HL-60 (cell line): ENCODE data around the gene AGR2.

ENCODE experiments used
- DNase-seq, 2 experiments: peaks; one replicate each; pipeline ENCODE4 v3.0.0-alpha.2; 2010 to 2020; ENCODE audit warnings: low read depth in 1 of 2, low spot score in 1 of 2
- H3K27ac ChIP-seq: fragments of 250-450 bp; sonication (Bioruptor Pico); replicated peaks from 2 replicates; pipeline ENCODE4 v1.5.1; 2020; ENCODE audit warnings: mild to moderate bottlenecking, moderate library complexity
- H3K27me3 ChIP-seq: fragments of 250-450 bp; sonication (Bioruptor Pico); 2 replicates; pipeline ENCODE4 v1.5.1; 2021; ENCODE audit warnings: mild to moderate bottlenecking, moderate library complexity; ENCODE audit not compliant: insufficient read depth, poor library complexity, severe bottlenecking
- H3K4me3 ChIP-seq: replicated peaks from 2 replicates; pipeline ENCODE4 v1.5.1; 2011; ENCODE audit warnings: mild to moderate bottlenecking, control low read depth, low read length; ENCODE audit not compliant: insufficient read depth
- GABPA ChIP-seq: IDR thresholded peaks from 2 replicates; pipeline ENCODE4 v1.6.1; 2012; ENCODE audit warnings: low read depth
- POLR2AphosphoS5 ChIP-seq: IDR thresholded peaks from 2 replicates; pipeline ENCODE4 v1.6.1; 2012; ENCODE audit warnings: low read depth
- SPI1 ChIP-seq: IDR thresholded peaks from 2 replicates; pipeline ENCODE4 v1.6.1; 2012; ENCODE audit warnings: low read depth, mild to moderate bottlenecking, borderline replicate concordance
- TF ChIP-seq, protein P1 (sequence below): IDR thresholded peaks from one replicate; pipeline ENCODE4 v1.5.1; 2011; ENCODE audit warnings: low read length, control low read depth, inconsistent platforms; ENCODE audit not compliant: insufficient read depth
- TF ChIP-seq, protein P2 (sequence below): IDR thresholded peaks from 2 replicates; pipeline ENCODE4 v1.6.1; 2012; ENCODE audit warnings: low read depth; ENCODE audit not compliant: insufficient replicate concordance

AGR2 gene

DNA sequence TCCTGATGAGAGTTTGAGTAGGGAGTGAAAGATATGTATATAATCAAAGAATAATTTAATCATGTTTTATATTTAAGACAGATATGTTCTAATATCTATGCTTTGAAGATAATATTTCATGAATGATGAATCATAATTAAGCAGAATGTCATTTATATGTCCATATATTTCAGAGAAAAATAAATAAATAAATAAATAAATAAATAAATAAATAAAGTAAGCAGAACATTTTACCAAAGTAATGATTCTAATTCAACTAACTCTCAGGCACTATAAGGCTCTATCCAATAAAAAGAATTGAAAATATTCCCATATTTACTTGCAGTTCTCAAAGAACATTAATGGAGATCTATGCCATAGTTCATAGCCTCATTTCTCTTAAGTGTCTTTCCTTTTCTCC is 40.9 kb upstream of the AGR2 start:
- TF ChIP-seq GABPA (no peak), SPI1 (no peak), POLR2AphosphoS5 (no peak)
- TF ChIP-seq, protein P1, sequence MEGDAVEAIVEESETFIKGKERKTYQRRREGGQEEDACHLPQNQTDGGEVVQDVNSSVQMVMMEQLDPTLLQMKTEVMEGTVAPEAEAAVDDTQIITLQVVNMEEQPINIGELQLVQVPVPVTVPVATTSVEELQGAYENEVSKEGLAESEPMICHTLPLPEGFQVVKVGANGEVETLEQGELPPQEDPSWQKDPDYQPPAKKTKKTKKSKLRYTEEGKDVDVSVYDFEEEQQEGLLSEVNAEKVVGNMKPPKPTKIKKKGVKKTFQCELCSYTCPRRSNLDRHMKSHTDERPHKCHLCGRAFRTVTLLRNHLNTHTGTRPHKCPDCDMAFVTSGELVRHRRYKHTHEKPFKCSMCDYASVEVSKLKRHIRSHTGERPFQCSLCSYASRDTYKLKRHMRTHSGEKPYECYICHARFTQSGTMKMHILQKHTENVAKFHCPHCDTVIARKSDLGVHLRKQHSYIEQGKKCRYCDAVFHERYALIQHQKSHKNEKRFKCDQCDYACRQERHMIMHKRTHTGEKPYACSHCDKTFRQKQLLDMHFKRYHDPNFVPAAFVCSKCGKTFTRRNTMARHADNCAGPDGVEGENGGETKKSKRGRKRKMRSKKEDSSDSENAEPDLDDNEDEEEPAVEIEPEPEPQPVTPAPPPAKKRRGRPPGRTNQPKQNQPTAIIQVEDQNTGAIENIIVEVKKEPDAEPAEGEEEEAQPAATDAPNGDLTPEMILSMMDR, result no peak
- TF ChIP-seq, protein P2, sequence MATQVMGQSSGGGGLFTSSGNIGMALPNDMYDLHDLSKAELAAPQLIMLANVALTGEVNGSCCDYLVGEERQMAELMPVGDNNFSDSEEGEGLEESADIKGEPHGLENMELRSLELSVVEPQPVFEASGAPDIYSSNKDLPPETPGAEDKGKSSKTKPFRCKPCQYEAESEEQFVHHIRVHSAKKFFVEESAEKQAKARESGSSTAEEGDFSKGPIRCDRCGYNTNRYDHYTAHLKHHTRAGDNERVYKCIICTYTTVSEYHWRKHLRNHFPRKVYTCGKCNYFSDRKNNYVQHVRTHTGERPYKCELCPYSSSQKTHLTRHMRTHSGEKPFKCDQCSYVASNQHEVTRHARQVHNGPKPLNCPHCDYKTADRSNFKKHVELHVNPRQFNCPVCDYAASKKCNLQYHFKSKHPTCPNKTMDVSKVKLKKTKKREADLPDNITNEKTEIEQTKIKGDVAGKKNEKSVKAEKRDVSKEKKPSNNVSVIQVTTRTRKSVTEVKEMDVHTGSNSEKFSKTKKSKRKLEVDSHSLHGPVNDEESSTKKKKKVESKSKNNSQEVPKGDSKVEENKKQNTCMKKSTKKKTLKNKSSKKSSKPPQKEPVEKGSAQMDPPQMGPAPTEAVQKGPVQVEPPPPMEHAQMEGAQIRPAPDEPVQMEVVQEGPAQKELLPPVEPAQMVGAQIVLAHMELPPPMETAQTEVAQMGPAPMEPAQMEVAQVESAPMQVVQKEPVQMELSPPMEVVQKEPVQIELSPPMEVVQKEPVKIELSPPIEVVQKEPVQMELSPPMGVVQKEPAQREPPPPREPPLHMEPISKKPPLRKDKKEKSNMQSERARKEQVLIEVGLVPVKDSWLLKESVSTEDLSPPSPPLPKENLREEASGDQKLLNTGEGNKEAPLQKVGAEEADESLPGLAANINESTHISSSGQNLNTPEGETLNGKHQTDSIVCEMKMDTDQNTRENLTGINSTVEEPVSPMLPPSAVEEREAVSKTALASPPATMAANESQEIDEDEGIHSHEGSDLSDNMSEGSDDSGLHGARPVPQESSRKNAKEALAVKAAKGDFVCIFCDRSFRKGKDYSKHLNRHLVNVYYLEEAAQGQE, result no peak
- Histone ChIP-seq H3K27ac (no peak overlapping the region), H3K27me3 (no peaks in the 10 kb centered on the region), H3K4me3 (no peak overlapping the region)
- no peak for DNase-seq

DNA sequence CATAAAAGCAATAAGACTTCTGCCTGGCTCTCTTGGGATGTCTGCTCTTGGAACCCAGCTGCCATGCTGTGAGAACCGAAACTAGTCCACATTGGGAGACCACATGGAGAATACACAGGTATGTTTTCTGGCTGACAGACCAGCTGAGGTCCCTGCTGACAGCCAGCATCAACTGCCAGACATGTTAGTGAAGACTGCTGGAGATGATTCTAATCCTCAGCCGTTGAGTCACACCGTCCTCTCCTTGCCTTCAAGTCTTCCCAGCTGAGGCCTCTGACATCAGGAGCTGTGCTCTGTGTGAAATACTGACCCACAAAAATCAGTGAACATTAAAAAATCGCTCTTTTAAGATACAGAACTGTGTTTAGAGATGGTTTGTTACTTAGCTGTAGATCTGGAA is 36.9 kb upstream of the AGR2 start:
- no peaks in the 10 kb centered on the region for H3K27me3 ChIP-seq
- no peak overlapping the region for H3K4me3 ChIP-seq
- no peak overlapping the region for H3K27ac ChIP-seq
- TF ChIP-seq, protein P1, result no peak
- TF ChIP-seq POLR2AphosphoS5 (no peak), GABPA (no peak), SPI1 (no peak)
- TF ChIP-seq, protein P2, result no peak
- no peak for DNase-seq

DNA sequence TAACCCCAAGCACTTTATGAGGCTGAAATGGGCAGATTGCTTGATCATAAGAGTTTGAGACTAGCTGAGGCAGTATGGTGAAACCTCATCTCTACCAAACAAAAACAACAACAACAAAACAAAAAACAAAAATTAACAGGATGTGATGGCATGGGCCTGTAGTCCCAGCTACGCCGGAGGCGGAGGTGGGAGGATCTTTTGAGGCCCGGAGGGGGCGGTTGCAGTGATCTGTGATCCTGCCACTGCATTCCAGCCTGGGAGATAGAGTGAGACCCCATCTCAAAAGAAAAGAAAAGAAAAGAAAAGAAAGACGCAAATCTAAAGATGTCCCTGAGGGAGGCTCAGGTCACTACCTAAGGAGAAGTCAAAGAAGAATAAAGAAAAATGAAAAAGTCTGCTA is 35.3 kb upstream of the AGR2 start:
- Histone ChIP-seq H3K27me3 (no peaks in the 10 kb centered on the region), H3K27ac (no peak overlapping the region), H3K4me3 (no peak overlapping the region)
- no peak for DNase-seq
- no peak for TF ChIP-seq GABPA
- TF ChIP-seq POLR2AphosphoS5, result no peak
- TF ChIP-seq, protein P1, result no peak

DNA sequence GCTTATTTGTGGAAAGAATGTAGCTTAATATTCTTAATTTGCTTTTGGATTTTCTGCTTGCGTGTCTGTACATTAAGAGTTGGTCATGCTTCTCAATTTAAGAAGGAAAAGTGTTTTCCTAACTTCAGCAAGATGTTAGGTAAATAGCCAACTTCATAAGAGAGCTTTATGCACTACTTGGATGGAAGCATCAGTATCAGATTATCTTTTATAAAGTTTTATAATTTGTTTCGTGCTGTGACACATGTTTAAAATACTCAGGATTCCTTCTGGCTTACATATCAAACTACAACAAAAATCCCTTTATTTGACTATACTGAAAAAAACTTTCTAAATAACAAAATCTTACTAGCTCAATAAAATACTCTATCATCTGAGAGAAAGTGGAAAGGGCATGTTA is 34.8 kb upstream of the AGR2 start:
- H3K4me3 ChIP-seq, result no peak overlapping the region
- no peak overlapping the region for H3K27ac ChIP-seq
- no peaks in the 10 kb centered on the region for H3K27me3 ChIP-seq
- TF ChIP-seq GABPA, result no peak
- TF ChIP-seq, protein P1, result no peak
- TF ChIP-seq POLR2AphosphoS5, result no peak
- TF ChIP-seq, protein P2, result no peak
- TF ChIP-seq SPI1, result no peak
- DNase-seq, result no peak
